Stimulated activated CD4-positive, alpha-beta T cell treated with anti-CD3 and anti-CD28 coated beads, Interleukin-1b, Interleukin-23, amount 100 ng/mL, for 1 hour (primary cell): ENCODE results near the gene THEM4.

ENCODE experiments used
- DNase-seq, 2 donors: peaks; one replicate each; pipeline ENCODE4 v3.0.0-alpha.2; 2020; ENCODE audit warnings: low read depth in 2 of 2

Gene THEM4

DNA sequence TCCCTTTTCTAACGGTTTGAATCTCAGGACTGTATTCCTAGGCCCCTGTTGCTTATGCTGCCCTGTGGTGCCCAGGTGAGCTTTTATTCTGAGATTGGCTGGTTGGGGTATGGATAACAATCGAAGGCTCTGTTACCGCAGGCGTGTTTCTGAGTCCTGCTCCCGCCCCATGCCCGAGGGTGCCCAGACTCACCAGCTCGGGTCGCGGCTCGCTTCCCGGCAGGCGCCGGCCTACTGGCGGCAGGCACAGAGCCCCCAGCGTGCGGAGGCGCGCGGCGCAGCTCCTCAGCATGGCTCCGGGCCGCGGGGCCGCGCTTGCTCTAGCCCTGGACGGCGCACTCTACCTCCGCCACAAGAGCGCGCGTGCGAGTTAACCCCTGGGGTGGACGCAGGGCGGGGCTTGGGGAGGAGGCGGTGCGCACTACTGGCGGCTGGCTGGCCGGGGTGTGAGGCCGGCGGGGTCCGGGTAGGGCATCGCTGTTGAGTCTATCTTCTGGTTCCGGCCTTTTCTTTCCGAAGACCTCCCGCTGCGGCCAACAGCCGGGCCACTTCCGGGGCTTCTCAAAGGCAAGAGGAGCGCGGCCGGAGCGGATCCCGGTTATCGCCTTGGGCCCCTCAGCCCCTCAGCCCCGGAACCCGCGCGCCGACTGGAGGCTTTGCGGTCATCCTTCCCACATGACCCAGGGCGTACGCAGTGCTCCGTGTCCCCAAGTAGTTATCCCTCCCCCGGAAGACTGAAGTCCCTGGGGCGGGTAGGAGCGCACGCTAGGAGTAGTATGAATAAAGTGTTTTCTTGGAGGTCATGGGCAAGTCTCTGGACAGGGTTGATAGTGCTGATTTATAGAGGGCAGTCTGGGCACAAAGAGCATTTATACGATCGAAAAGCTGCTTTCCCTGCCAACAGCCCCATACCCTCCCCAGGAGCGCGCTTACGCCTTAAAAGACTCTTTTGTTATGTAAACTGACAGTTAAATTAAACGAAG lies at the start of gene THEM4:
Gene THEM4 (minus strand): TSS at position 345 of the 983 bp plus-strand sequence. CDS start 53 bp downstream, at position 292.
- DNase-seq = peak; percentile 74 to 93

DNA sequence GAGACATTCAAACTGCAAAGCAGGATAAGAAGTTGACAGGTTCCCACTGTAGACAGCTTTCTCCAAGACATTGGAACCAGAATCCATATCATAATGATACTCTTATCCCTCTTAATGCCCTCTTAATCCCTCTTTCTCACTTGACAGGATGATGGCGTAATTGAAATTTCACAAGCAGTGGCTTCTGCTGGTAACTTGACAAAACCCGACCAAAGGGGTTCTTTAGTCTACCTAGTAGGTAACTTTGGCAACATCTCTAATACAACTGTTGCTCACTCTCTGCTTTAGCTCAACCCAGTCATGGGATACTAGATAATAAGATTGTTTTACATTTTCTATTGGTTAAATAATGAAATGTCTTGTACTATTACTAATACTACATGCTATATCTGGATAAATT lies 49.6 kb upstream of the THEM4 start:
- DNase-seq = no peak

DNA sequence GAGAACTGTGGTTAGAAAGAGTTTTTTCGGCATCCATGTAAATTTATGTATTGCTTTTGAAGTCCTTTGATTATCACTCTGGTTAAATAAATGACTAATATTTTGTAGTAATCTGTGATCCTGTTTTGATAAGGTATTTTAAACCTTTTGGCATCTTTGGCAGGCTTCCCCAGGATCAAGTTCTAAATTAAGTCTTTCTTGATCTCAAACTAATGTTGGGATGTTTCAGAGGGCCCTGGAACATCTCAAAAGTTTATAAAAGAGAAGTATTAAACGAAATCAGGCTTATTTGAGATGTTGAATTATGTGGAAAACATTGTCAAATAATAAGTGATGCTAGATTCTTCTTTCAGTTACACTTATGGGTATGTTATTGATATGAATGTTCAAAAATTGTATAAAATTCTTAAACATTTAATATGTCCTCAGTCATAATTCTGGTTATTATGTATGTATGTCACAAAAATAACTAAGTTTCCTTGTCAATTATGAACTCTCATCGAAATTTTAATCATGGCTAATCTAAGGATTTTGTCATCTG lies 47.7 kb upstream of the THEM4 start:
- DNase-seq = no peak

GRCh38 chr1:151953409-151954094 lies 44.2 kb upstream of the THEM4 start:
- DNase-seq = no peak

GRCh38 chr1:151952811-151953210 lies 43.5 kb upstream of the THEM4 start:
- DNase-seq = no peak

- DNase-seq = no peak
Observed at GRCh38 chr1:151949371-151950193, 40.3 kb upstream of the THEM4 start.

DNA sequence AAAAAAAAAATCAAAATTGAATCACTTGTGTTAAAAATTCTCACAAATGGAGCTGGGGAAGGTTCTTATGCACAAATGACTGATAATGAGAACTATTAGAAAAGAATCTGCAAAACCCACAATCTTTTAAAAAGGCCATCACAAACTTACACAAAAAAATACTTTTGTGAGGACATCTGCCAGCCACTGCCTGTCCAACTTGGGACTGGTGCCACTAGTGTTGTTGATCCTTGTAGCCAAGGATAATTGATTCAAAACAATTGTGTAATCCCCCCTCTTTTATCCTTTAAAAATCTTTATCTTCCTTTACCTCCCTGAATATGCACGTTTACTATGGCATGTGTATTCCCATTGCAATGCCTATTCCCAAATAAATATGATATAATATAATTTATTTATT lies 39.2 kb upstream of the THEM4 start:
- DNase-seq = no peak

DNA sequence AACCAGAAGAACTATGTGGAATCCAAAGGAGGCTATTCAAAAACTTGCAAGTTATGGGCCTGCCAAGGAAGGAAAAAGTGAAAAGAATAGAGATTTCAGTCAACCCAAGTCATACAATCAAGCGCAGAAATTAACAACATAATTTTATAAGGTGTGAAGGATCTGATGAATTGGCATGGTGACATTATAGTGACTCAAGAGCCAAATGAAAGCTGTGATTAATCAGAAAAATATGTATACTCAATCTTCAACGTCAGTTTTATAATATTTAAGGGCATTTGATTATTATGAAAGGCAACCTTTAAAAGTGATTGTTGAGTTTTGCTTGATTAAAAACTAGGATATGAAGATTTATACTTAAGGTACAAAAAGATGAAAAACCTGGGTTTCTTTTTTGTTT lies 37.8 kb upstream of the THEM4 start:
- DNase-seq = no peak

DNA sequence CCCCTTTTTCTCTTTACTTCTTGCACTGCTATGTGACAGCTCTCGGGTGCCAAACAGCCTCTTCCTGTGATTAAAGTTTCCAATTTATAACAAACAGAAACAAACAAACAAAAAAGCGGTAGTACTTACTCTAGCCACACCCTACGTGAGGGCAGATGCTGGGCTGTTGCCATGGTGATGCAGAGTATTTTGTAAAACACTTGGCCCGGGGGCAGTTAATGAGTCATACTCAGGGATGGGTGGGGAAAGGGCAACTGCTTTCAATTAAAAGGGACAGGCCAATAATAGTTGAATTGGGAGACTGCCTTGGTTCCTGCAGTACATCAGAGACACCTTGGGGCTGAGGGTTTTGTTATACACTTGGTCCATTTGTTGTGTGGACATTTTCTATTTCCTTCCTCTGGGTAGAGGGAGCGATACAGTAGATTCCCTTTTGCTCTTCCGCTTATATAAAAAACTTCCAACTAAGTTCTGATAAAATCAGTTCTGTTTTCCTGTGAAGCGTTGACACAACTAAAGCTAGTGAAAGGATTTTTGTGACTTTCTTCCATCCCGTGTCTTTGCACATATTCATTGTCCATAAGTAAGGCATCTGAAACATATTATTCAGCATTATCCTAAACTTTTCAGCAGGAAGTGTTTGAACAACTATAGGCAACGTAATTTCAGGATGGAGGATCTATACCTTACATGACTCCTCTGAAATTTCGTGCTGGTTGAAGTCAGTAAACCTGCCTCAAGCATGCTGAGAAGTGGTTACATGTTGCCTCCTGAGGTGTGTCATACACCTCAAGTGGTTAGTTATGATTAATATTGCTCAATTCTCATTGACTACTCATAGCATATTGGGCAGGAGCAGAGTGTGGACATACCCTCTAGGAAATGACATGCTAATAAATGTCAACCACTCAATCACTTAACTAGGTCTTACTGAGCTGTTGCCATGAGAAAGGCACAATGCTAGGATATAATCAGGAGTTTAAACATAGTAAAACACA lies 36.7 kb upstream of the THEM4 start:
- DNase-seq = peak; percentile 11 to 70

DNA sequence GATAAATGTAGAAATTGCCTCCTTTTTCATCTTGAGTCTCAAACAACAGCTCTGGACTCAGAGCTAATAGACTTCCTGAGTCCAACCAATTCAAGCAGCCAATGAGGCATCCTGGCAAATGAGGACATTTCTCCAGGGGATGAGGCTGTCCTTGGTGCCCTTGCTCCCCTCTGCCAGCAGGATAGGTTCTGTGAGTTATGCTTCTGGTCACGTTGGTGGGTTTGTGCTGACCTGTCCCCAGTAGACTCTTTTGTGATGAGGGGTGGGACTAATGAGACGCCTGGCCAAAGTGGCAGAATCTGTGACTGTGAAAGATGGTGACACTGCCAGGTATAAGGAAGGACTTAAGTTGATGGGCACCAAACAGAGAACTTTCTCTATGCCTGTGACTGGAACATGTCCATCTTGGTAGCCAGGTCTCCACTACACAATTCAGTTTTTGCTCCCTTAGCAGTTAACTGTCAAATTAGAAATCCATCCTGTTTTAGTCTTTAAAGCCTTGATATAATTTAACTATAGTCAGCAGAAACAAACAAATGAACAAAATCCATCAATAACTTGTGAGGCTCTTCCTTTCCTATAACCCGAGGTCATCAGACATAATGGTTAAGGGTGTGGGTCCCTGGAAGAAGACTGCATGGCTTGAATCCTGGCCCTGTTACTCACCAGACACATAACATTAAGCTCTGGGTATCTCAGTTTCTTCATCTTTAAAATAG lies 35.7 kb upstream of the THEM4 start:
- no peak for DNase-seq

GRCh38 chr1:151944126-151944856 lies 35.0 kb upstream of the THEM4 start:
- DNase-seq = no peak

GRCh38 chr1:151943591-151943990 lies 34.3 kb upstream of the THEM4 start:
- no peak for DNase-seq

GRCh38 chr1:151942882-151943281 lies 33.6 kb upstream of the THEM4 start:
- DNase-seq = no peak

- DNase-seq = no peak
Observed at GRCh38 chr1:151940541-151940940, 31.2 kb upstream of the THEM4 start.

GRCh38 chr1:151939779-151940178 lies 30.5 kb upstream of the THEM4 start:
- no peak for DNase-seq

DNA sequence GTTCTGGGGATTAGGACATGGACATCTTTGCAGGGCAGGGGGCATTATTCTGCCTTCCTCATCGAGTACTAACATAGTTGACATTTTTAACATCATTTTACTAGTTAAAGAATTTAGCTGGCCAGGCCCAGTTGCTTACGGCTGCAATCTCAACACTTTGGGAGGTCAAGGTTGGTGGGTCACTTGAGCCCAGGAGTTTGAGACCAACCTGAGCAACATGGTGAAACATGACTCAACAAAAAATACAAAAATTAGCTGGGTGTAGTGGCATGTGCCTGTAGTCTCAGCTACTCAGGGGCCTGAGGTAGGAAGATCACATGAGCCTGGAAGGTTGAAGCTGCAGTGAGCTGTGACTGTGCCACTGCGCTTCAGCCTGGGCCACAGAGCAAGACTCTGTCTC lies 29.8 kb upstream of the THEM4 start:
- no peak for DNase-seq

DNA sequence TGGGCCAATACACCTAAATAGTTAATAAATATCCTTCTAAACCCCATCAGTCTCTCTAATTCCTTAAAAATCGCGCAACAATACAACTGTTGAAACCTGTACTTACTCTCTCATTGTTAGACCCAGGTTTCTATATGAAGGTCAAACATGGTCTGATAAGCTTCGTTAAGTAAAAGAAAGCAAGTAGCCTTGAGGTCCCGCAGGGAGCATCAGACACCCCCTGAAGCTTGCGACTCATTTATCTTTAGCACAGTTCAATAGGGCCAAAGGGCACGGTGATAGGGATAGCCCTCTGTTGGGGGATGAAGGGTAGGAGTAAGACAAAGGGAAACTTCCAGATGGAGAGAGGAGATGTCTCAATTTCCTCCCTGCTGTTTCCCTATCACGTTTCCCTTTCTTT lies 27.3 kb upstream of the THEM4 start:
- no peak for DNase-seq

DNA sequence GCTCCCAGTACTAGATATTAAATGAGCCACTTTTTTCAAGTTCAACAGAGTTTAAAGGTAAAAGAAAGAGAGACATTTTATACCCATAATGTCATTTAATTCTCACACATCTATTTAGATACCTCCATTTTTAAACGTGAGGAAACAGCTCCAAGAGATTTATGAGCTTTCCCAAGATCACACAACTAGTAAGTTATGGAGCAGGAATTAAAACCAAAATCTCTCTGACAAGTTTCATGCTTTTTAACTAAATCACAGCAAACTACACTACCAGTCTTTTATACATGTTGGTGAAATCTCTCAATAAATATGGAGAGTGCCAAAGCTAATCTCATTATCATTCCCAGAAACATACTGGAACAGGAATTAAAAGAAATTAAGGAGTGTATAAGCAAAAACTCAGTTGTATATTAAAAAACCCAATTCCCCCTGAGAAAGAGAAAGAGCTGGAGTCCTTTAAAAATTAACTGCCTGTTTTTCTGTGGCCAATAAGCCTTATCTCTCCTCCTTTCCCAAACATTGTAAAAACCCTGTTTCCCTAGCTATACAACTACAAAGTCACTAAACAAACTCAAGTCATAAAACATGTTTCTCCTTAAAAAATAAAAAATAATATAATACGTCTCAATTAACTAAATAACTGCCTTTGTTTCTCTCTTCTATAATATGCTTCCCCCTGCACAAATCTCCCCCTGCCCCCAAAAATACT lies 26.7 kb upstream of the THEM4 start:
- no peak for DNase-seq

DNA sequence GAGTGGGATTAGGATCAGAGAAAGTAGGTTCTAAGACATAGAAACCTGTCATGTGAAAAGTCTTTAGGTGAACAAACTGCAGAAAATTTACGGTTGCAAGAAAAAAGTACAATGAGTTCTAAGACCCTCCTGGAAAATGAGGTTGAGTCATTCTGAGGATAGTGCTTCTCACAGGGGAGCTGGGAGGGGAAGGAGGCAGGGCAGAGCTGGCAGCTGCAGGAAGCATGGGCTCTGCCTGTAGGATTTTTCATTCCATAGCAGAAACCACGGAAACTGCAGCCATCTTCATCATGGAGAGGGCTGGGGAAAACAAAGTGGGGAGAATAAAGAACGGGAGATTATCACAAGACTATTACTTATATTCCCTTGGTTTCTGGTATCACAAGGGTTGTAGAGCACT lies 25.8 kb upstream of the THEM4 start:
- DNase-seq = no peak
